Fibroblast of mammary gland (primary cell): Measurements from ENCODE around the gene AMPD2.

ENCODE experiments used
- DNase-seq: peaks from one replicate; pipeline ENCODE4 v3.0.0-alpha.2; 2010; ENCODE audit warnings: low read depth
- H3K4me3 ChIP-seq: 2 replicates; pipeline ENCODE4 v1.5.1; 2011; ENCODE audit warnings: low read depth, mild to moderate bottlenecking, low read length, moderate library complexity; ENCODE audit not compliant: control insufficient read depth
- TF ChIP-seq, protein P1 (sequence below): conservative IDR thresholded peaks from 2 replicates; pipeline ENCODE4 v1.5.1; 2011; ENCODE audit warnings: low read depth, low read length, inconsistent platforms; ENCODE audit not compliant: control insufficient read depth, insufficient read depth

AMPD2 gene

DNA sequence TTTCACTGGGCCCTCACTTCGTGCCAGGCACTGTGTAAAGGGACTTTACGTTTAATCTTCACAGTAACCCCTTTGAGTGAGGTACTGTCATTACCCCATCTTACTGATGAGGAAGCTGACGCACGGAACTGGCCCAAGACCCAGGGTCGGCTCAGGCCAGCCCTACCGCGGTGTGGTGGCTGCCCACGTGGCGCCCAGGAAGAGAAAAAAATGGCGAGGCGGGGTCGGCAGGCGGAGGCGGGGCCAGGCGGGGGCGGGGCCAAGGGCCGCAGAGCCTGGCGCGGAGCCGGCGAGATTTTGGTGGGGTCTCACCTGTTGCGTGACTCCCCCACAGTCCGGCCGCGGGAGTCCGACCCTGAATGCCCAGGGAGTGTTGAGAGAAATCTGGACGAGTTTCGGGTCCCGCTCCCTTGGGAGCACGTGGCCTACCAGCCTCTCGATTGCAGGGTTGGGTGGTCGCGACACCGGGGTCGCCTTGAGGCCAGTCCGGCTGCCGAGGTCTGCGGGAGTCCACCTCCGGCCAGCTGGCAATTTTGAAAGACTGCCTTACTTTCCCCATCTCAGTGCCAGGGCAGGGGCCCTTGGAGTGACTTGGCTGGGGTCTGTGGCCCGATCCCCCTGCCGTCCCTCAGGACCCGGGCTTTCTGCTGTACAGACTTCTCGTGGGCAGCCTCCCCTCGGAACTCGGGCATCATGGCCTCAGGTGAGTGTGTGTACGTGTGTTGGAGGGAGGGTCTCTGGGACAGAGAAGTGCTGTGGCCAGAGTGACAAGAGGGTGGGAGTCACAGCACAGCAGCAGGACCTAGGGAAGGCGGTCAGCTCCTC is at the start of gene AMPD2, which contains the start of gene GNAT2:
Gene AMPD2 (plus strand): TSS at position 262 of the 825 bp plus-strand sequence. CDS start 1,339 bp downstream, outside the sequence.
Gene GNAT2 (minus strand): TSS at position 41 of the 825 bp plus-strand sequence. CDS start 6,746 bp downstream, outside the sequence.
- peak; percentile 85 for DNase-seq
- peak within 1 kb of the TSS; percentile 91 for H3K4me3 ChIP-seq
- TF ChIP-seq, protein P1, sequence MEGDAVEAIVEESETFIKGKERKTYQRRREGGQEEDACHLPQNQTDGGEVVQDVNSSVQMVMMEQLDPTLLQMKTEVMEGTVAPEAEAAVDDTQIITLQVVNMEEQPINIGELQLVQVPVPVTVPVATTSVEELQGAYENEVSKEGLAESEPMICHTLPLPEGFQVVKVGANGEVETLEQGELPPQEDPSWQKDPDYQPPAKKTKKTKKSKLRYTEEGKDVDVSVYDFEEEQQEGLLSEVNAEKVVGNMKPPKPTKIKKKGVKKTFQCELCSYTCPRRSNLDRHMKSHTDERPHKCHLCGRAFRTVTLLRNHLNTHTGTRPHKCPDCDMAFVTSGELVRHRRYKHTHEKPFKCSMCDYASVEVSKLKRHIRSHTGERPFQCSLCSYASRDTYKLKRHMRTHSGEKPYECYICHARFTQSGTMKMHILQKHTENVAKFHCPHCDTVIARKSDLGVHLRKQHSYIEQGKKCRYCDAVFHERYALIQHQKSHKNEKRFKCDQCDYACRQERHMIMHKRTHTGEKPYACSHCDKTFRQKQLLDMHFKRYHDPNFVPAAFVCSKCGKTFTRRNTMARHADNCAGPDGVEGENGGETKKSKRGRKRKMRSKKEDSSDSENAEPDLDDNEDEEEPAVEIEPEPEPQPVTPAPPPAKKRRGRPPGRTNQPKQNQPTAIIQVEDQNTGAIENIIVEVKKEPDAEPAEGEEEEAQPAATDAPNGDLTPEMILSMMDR: no peak

DNA sequence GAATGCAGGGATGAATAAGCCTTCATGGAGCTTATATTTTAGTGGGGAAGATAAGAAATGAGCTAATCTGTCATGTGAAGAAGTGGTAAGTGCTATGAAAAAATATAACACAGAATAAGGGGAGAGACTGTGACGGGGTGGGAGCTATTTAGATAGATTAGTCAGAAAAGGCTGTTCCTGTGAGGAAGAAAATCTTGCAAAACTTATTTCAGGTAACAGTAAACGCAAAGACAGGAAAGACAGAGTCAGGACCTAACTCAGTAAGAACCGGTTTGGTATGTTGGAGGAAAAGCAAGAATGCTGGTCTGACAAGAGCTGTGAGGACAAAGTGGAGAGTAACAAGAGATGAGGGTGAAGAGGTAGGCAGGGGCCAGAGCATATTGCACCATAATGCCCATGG is 49.2 kb upstream of the AMPD2 start:
- H3K4me3 ChIP-seq: no peak overlapping the region
- TF ChIP-seq, protein P1: no peak
- peak; percentile 2 for DNase-seq

DNA sequence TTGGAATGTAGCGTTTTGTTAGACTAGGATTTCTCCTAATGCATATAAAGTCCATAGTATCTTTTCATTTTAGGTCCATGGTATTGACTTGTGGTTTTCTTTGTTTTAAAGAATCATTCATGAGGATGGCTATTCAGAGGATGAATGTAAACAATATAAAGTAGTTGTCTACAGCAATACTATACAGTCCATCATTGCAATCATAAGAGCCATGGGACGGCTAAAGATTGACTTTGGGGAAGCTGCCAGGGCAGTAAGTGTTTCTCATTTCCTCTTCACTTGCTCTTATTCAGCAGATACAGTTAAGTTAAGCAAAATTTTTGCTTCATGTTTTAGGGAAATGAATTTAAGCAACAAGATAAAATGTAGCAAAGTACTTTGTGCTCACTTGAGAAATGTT is 45.9 kb upstream of the AMPD2 start:
- no peak overlapping the region for H3K4me3 ChIP-seq
- TF ChIP-seq, protein P1: no peak
- DNase-seq: no peak

DNA sequence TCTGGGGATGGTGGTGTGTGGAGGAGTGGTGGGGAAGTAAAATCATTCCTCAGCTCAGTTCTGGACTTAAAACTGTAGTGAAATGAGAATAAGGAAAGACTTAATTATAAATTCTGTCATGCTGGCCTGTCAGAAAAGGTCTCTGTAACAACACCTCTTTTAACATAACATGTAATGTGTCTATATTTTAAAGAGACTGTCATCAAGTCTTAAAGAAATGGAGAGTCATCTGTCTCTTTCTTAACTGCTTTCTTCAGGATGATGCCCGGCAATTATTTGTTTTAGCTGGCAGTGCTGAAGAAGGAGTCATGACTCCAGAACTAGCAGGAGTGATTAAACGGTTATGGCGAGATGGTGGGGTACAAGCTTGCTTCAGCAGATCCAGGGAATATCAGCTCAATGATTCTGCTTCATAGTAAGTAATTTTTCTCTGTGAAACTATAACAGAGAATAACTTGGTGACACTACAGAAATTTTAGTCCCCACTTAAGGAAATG is 40.6 kb upstream of the AMPD2 start:
- H3K4me3 ChIP-seq: no peak overlapping the region
- TF ChIP-seq, protein P1: no peak
- DNase-seq: peak; percentile 28

DNA sequence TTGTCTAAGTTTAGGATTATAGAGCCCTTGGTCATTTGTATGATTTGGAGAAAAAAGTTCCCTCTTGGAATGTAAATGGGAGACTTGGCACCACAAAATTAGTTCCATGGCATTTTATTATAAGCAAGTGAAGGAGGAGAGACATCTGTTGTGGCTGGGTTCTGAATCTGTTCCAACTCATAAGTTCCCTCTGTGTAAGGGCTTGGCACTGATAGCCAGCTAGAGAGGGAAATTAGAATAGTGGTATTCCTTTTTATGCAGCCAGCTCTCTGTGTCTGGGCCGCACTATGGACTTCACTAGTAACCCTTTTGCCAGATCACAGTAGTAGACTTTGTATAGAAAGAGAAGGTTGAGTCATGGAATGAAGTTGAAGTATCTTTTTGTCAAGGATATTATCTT is 40.1 kb upstream of the AMPD2 start:
- H3K4me3 ChIP-seq: no peak overlapping the region
- TF ChIP-seq, protein P1: no peak
- DNase-seq: peak; percentile 11

DNA sequence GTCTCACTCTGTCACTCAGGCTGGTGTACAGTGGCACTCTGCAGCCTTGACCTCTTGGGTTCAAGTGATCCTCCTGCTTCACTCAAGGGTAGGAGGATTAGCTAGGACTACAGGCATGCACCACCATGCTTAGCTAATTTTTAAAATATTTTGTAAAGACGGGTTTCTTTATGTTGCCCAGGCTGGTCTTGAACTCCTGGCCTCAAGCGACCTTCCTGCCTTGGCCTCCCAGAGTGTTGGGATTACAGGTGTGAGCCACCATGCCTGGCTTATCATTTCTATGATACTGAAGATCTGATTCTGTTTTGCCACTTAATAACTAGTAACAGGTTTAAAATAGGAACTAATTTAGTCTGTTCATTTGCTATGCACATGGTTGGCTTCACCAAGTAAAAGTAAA is 37.6 kb upstream of the AMPD2 start:
- TF ChIP-seq, protein P1: no peak
- no peak for DNase-seq
- no peak overlapping the region for H3K4me3 ChIP-seq
